Cardiac fibroblast (primary cell): ENCODE data around the gene PPT2.

ENCODE experiments used
- DNase-seq, 2 donors: peaks; one replicate each; pipeline versions ENCODE4 v3.0.0 to v3.0.0-alpha.2; 2010; ENCODE audit warnings: low read depth in 2 of 2
- H3K4me3 ChIP-seq, 2 donors: replicated peaks in 1 of 2; 1 replicate in 1 of 2; 2 replicates in 1 of 2; pipeline ENCODE4 v1.5.1; 2011; ENCODE audit warnings: low read depth in 2 of 2, low read length in 2 of 2, mild to moderate bottlenecking in 2 of 2, moderate library complexity in 1 of 2
- CTCF ChIP-seq: IDR thresholded peaks from one replicate; pipeline ENCODE4 v1.5.1; 2011; ENCODE audit warnings: low read depth, mild to moderate bottlenecking, low read length, inconsistent platforms

The PPT2 gene

GRCh38 chr6:32168807-32169591 lies 15.1 kb downstream of the PPT2 start:
- H3K4me3 ChIP-seq: no peak overlapping the region
- TF ChIP-seq CTCF: no peak
- peak in 1 of 2 donors; percentile 19 for DNase-seq

- H3K4me3 ChIP-seq: no peak overlapping the region
- TF ChIP-seq CTCF: no peak
- no peak for DNase-seq
Observed at GRCh38 chr6:32170294-32170693, 16.4 kb downstream of the PPT2 start.

GRCh38 chr6:32171234-32171633 lies 17.3 kb downstream of the PPT2 start:
- TF ChIP-seq CTCF: no peak
- no peak overlapping the region for H3K4me3 ChIP-seq
- DNase-seq: no peak

GRCh38 chr6:32173051-32173727 lies 19.2 kb downstream of the PPT2 start:
- H3K4me3 ChIP-seq: no peak overlapping the region
- TF ChIP-seq CTCF: no peak
- DNase-seq: no peak

- TF ChIP-seq CTCF: no peak
- DNase-seq: no peak
- peak overlapping the region in 1 of 2 donors; percentile 95 for H3K4me3 ChIP-seq
Observed at GRCh38 chr6:32174416-32174815, 20.5 kb downstream of the PPT2 start.

GRCh38 chr6:32175322-32175710 lies 21.4 kb downstream of the PPT2 start:
- DNase-seq: no peak
- peak overlapping the region; percentile 95 to 98 for H3K4me3 ChIP-seq
- TF ChIP-seq CTCF: no peak
